ENCODE data around the gene SSNA1.

- TF ChIP-seq CTCF (conservative IDR thresholded peaks at IDR 0.05 in 1 of 2, IDR thresholded peaks at IDR 0.05 in 1 of 2; ENCODE audit: extremely low read depth in 1 of 2, insufficient read depth in 1 of 2, low read depth in 1 of 2, low read length in 2 of 2) = no peak
- no peak for TF ChIP-seq EZH2 (IDR thresholded peaks at IDR 0.05; ENCODE audit: borderline replicate concordance, low read length)
Observed at GRCh38 chr9:137230705-137231371, 42.4 kb downstream of the SSNA1 start, which contains the start of gene SLC34A3.
